Lung (tissue), 12 donors: Measurements from ENCODE around the gene HTR3A. TPM values are rescaled to one million over a fixed set of nuclear protein-coding genes. Genes with fewer than 3 reads are reported as not detected.

ENCODE experiments used
- ATAC-seq: fragments of 200-7000 bp; cut with Tn5 transposase; one replicate; pipeline ENCODE4 v1.9.1; 2020; ENCODE audit warnings: moderate number of reproducible peaks; ENCODE audit not compliant: insufficient read depth, low FRiP score
- DNase-seq, 3 donors: peaks; one replicate each; pipeline ENCODE4 v3.0.0-alpha.2; 2013 to 2017
- H3K27ac ChIP-seq, 2 donors: one replicate each; pipeline ENCODE4 v1.5.1; 2013; ENCODE audit warnings: mild to moderate bottlenecking in 2 of 2, moderate library complexity in 2 of 2, control low read depth in 1 of 2, inconsistent platforms in 1 of 2, low read depth in 1 of 2, low read length in 1 of 2
- H3K27me3 ChIP-seq, 3 donors: one replicate each; pipeline ENCODE4 v1.5.1; 2013; ENCODE audit warnings: low read length in 2 of 3; ENCODE audit not compliant: control insufficient read depth in 3 of 3, insufficient read depth in 3 of 3
- H3K36me3 ChIP-seq, 4 donors: one replicate each; pipeline ENCODE4 v1.5.1; 2013; ENCODE audit warnings: low read length in 4 of 4, mild to moderate bottlenecking in 1 of 4, moderate library complexity in 1 of 4; ENCODE audit not compliant: control insufficient read depth in 4 of 4, insufficient read depth in 4 of 4
- H3K4me1 ChIP-seq, 5 donors: one replicate each; pipeline ENCODE4 v1.5.1; 2013; ENCODE audit warnings: low read length in 5 of 5, mild to moderate bottlenecking in 2 of 5, moderate library complexity in 1 of 5; ENCODE audit not compliant: control insufficient read depth in 5 of 5, insufficient read depth in 5 of 5
- H3K4me3 ChIP-seq: one replicate; pipeline ENCODE4 v1.5.1; 2013; ENCODE audit warnings: mild to moderate bottlenecking, control low read depth, moderate library complexity
- H3K9ac ChIP-seq, 2 donors: one replicate each; pipeline ENCODE4 v1.5.1; 2013; ENCODE audit warnings: low read length in 2 of 2, control low read depth in 1 of 2; ENCODE audit not compliant: insufficient read depth in 1 of 2
- H3K9me3 ChIP-seq, 4 donors: one replicate each; pipeline ENCODE4 v1.5.1; 2013; ENCODE audit warnings: low read length in 3 of 4, mild to moderate bottlenecking in 1 of 4, moderate library complexity in 1 of 4; ENCODE audit not compliant: control insufficient read depth in 4 of 4, insufficient read depth in 3 of 4
- WGBS, 2 donors: extraction: QIAGEN DNeasy Blood & Tissue Kit; methylation state at CpG; one replicate each; pipeline ENCODE4 v1.1.7; 2013; 5-methylcytosine and 5-hydroxymethylcytosine counted together
- polyA plus RNA-seq, 2 donors: library from polyadenylated mRNA; stranded (reverse); fragments of 200-250 nt; gene quantifications; one replicate each; pipeline ENCODE4 v1.2.1, GENCODE V29; 2013
- total RNA-seq, 2 donors: library from RNA; depleted of rRNA in 1 of 2; stranded (reverse); fragments of >200 nt in 1 of 2; gene quantifications; one replicate each; pipeline ENCODE4 v1.2.1, GENCODE V29; 2014 to 2021
- TF ChIP-seq, protein P1 (sequence below): IDR thresholded peaks from 2 replicates; pipeline ENCODE4 v1.5.1; 2012; ENCODE audit warnings: mild to moderate bottlenecking; ENCODE audit errors: control extremely low read depth, extremely low read depth
- donor health status: control.
- donor health status: control.
- donor health status: Bipolar disorder and iron deficiency.
- donor health status: healthy.
- donor health status: DM: yes; HTN: yes; CAD: no.

The HTR3A gene
- total and polyA plus RNA-seq, 4 donors = 0.16 to 0.78 (median 0.43) TPM; not detected in 1

DNA sequence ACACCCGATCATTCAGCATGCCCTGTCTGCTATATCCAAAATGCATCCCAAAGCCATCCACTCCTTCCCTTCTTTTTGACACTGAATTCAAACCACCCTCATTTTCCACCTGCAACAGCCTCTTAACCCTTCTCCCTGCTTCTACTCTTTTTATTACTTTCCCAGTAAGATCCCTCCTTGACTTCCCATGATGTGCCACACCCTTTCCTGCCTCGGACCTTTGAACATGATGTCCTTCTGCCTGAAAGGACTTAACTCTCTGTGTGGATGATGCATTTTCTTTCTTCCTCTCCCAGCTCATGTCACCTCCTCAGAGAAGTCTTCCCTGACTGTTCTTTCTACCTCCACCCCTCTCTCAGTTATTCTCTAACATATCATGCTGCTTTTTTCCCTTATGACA is 36.5 kb downstream of the HTR3A start:
- 49 to 52% methylated on average over 2 of the region's 2 CpGs for WGBS, 2 donors
- H3K9ac ChIP-seq = no peak overlapping the region

DNA sequence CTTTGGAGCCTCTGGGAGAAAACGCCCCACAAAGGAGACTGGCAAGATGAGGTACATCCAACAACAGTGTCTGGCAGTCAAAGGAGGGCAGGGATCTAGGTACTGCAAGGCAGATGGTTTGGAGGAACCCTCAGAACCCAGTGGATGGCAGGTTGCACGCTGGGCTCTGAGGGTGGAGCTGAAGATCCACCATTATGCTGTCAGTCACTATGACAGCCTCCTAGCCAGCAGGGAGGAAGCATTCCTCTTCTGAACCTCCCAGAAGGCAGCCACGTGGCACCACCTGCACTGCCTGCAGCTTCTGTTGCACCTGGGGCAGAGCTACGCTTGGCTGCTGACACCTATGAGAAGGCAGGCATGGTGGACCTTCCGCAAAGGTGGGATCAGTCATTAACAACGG is 40.2 kb downstream of the HTR3A start:
- 59 to 64% methylated on average over 6 of the region's 6 CpGs for WGBS, 2 donors
- no peak for ATAC-seq
- no peak for DNase-seq
- Histone ChIP-seq H3K36me3 (no peaks in the 10 kb centered on the region), H3K9me3 (no peaks in the 10 kb centered on the region), H3K4me3 (no peak overlapping the region), H3K27ac (no peak overlapping the region), H3K4me1 (no peaks in the 10 kb centered on the region), H3K27me3 (no peaks in the 10 kb centered on the region), H3K9ac (no peak overlapping the region)
- TF ChIP-seq, protein P1, sequence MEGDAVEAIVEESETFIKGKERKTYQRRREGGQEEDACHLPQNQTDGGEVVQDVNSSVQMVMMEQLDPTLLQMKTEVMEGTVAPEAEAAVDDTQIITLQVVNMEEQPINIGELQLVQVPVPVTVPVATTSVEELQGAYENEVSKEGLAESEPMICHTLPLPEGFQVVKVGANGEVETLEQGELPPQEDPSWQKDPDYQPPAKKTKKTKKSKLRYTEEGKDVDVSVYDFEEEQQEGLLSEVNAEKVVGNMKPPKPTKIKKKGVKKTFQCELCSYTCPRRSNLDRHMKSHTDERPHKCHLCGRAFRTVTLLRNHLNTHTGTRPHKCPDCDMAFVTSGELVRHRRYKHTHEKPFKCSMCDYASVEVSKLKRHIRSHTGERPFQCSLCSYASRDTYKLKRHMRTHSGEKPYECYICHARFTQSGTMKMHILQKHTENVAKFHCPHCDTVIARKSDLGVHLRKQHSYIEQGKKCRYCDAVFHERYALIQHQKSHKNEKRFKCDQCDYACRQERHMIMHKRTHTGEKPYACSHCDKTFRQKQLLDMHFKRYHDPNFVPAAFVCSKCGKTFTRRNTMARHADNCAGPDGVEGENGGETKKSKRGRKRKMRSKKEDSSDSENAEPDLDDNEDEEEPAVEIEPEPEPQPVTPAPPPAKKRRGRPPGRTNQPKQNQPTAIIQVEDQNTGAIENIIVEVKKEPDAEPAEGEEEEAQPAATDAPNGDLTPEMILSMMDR = no peak

More for the DNA sequence above, 36.5 kb downstream of the HTR3A start:
- TF ChIP-seq, protein P1 = no peak
- Histone ChIP-seq H3K9me3 (no peaks in the 10 kb centered on the region), H3K36me3 (no peaks in the 10 kb centered on the region), H3K27ac (no peak overlapping the region), H3K4me3 (no peak overlapping the region), H3K27me3 (peaks cover 0 to 5% (median 0%) of the 10 kb centered on the region in 3 donors), H3K4me1 (no peaks in the 10 kb centered on the region)
- DNase-seq (no peak), ATAC-seq (no peak)

DNA sequence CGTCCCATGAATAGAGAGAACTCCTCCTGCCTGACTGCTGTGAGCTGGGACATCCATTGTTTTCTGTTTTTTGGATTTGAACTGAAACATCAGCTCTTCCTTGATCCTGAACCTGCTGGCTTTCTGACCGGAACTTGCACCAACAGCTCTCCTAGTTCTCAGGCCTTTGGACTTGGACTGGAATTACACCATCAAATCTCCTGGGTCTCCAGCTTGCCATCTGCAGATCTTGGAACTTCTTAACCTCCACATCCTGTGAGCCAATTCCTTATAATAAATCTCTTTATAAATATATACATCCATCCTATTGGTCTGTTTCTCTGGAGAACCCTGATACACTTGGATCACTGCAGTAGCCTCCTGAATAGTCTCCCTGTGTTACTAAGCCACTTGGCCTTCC is 42.1 kb downstream of the HTR3A start:
- Histone ChIP-seq H3K9me3 (no peaks in the 10 kb centered on the region), H3K9ac (no peak overlapping the region), H3K27me3 (no peaks in the 10 kb centered on the region), H3K27ac (no peak overlapping the region), H3K36me3 (no peaks in the 10 kb centered on the region), H3K4me3 (no peak overlapping the region), H3K4me1 (no peaks in the 10 kb centered on the region)
- TF ChIP-seq, protein P1 = no peak
- ATAC-seq (no peak), DNase-seq (no peak)
- WGBS, 2 donors = 96 to 98% methylated on average over 2 of the region's 2 CpGs

DNA sequence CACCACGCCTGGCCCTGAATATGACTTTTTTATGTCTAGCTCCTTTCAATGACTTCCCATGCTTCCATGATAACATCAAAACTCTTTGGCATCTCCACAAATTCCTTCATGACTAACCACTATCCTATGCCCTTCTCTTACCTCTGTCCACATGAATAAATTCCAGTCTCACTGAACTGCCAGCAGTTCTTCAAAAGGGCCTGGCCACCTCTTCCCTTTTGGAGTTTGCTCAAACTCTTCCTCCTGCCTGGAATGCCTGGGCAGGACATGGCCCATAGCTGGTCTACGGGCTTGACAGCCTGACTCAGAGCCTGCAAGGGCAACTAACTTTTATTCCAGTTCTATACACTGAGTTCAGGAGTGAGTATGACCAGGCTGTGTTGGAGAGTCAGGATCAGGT is 42.8 kb downstream of the HTR3A start:
- Histone ChIP-seq H3K36me3 (no peaks in the 10 kb centered on the region), H3K4me1 (no peaks in the 10 kb centered on the region), H3K27ac (no peak overlapping the region), H3K9me3 (no peaks in the 10 kb centered on the region), H3K4me3 (no peak overlapping the region), H3K9ac (no peak overlapping the region), H3K27me3 (no peaks in the 10 kb centered on the region)
- 47 to 72% methylated on average over 2 of the region's 2 CpGs for WGBS, 2 donors
- TF ChIP-seq, protein P1 = no peak
- DNase-seq (no peak), ATAC-seq (no peak)
